Keratinocyte (primary cell): ENCODE data around the gene MLH1. TPM values are rescaled to one million over a fixed set of nuclear protein-coding genes. Genes with fewer than 3 reads are reported as not detected.

Experiments used
- DNase-seq: peaks from one replicate; pipeline ENCODE4 v3.0.0-alpha.2; 2011; ENCODE audit warnings: low read depth, missing footprints, low spot score
- FAIRE-seq: peaks from 2 replicates; lab custom pipeline; 2011; peaks lifted over from hg19 to GRCh38; lab: Jason Lieb, UNC
- H2AFZ ChIP-seq: 2 replicates; pipeline ENCODE4 v1.6.0; 2012; ENCODE audit warnings: low read length, control low read depth, inconsistent platforms; ENCODE audit not compliant: control insufficient read depth
- H3K27ac ChIP-seq: 2 replicates; pipeline ENCODE4 v1.5.1; 2011; ENCODE audit warnings: low read length; ENCODE audit not compliant: control insufficient read depth, insufficient read depth
- H3K27me3 ChIP-seq: 3 replicates; pipeline ENCODE4 v1.6.0; 2011; ENCODE audit warnings: low read length; ENCODE audit not compliant: control insufficient read depth, insufficient read depth; ENCODE audit errors: extremely low read depth
- H3K36me3 ChIP-seq, 2 experiments: 2 replicates in 1 of 2; 3 replicates in 1 of 2; pipeline ENCODE4 v1.5.1; 2011; ENCODE audit warnings: low read length in 2 of 2, mild to moderate bottlenecking in 1 of 2; ENCODE audit not compliant: control insufficient read depth in 2 of 2, insufficient read depth in 2 of 2; ENCODE audit errors: extremely low read depth in 1 of 2
- H3K4me1 ChIP-seq: 3 replicates; pipeline ENCODE4 v1.5.1; 2011; ENCODE audit warnings: low read length; ENCODE audit not compliant: control insufficient read depth, insufficient read depth; ENCODE audit errors: extremely low read depth
- H3K4me2 ChIP-seq: 3 replicates; pipeline ENCODE4 v1.6.0; 2011; ENCODE audit warnings: low read depth, low read length; ENCODE audit not compliant: control insufficient read depth, insufficient read depth; ENCODE audit errors: extremely low read depth
- H3K4me3 ChIP-seq, 3 experiments: fragments of 200-600 bp in 1 of 3; sonication (generic) in 1 of 3; 2 replicates in 2 of 3; 3 replicates in 1 of 3; pipeline ENCODE4 v1.5.1; 2011 to 2016; ENCODE audit warnings: low read length in 3 of 3, mild to moderate bottlenecking in 3 of 3, control low read depth in 2 of 3, inconsistent platforms in 1 of 3, low read depth in 1 of 3, mixed read lengths in 1 of 3, mixed run types in 1 of 3, moderate library complexity in 1 of 3; ENCODE audit not compliant: control insufficient read depth in 2 of 3, insufficient read depth in 2 of 3; ENCODE audit errors: extremely low read depth in 1 of 3
- H3K79me2 ChIP-seq: 2 replicates; pipeline ENCODE4 v1.6.0; 2012; ENCODE audit warnings: low read length; ENCODE audit not compliant: control insufficient read depth, insufficient read depth
- H3K9ac ChIP-seq: 3 replicates; pipeline ENCODE4 v1.6.0; 2011; ENCODE audit warnings: low read length; ENCODE audit not compliant: control insufficient read depth, insufficient read depth; ENCODE audit errors: extremely low read depth
- H3K9me1 ChIP-seq: 3 replicates; pipeline ENCODE4 v1.6.0; 2011; ENCODE audit warnings: low read length; ENCODE audit not compliant: control insufficient read depth, insufficient read depth; ENCODE audit errors: extremely low read depth
- H3K9me3 ChIP-seq: 2 replicates; pipeline ENCODE4 v1.5.1; 2012; ENCODE audit warnings: low read depth, low read length; ENCODE audit not compliant: control insufficient read depth
- H4K20me1 ChIP-seq: 3 replicates; pipeline ENCODE4 v1.6.0; 2011; ENCODE audit warnings: low read length; ENCODE audit not compliant: control insufficient read depth, insufficient read depth; ENCODE audit errors: extremely low read depth
- CTCF ChIP-seq, 3 experiments: IDR thresholded peaks in 1 of 3; conservative IDR thresholded peaks in 1 of 3; optimal IDR thresholded peaks in 1 of 3; 2 replicates in 2 of 3; 3 replicates in 1 of 3; pipeline versions ENCODE3 to v1.5.1; 2011; ENCODE audit warnings: low read length in 3 of 3, mild to moderate bottlenecking in 3 of 3, moderate library complexity in 2 of 3, control low read depth in 1 of 3, inconsistent platforms in 1 of 3; ENCODE audit not compliant: insufficient read depth in 2 of 3; ENCODE audit errors: extremely low read depth in 1 of 3
- EZH2 ChIP-seq: IDR thresholded peaks from one replicate; pipeline ENCODE4 v1.6.1; 2012; ENCODE audit warnings: inconsistent platforms, mild to moderate bottlenecking, low read length, moderate library complexity
- dilution Hi-C: fragments of 300-500 bp; cut with MboI; formaldehyde crosslinking; loops from one replicate; pipeline ENCODE4 v1.7.0; 2020; ENCODE audit warnings: low sequenced_read_pairs; ENCODE audit not compliant: extremely low pct_ligation_motif_present
- polyA plus RNA-seq, 5 experiments: library from polyadenylated mRNA; depleted of rRNA in 3 of 5; stranded (reverse) in 3 of 5; stranded (forward) in 1 of 5; unstranded in 1 of 5; fragments of >200 nt; gene quantifications; 1 replicate in 1 of 5; 2 replicates in 3 of 5; 3 replicates in 1 of 5; pipeline versions ENCODE4 v1.2.1 to v1.2.3, GENCODE V29; 2011 to 2012; ENCODE audit warnings: missing spikeins in 2 of 5, low read depth in 1 of 5, low replicate concordance in 1 of 5

MLH1 gene
- polyA plus RNA-seq, 1 donor (not counting 4 experiments of a cell fraction or from before 2014, with no cell fraction given), result 44.7 TPM

- no peaks in the 10 kb centered on the region for H3K9me1 ChIP-seq
- no peaks in the 10 kb centered on the region for H4K20me1 ChIP-seq
- H3K79me2 ChIP-seq, result peaks cover 9% of the 10 kb centered on the region
- H3K27me3 ChIP-seq, result no peaks in the 10 kb centered on the region
- H3K9me3 ChIP-seq, result no peaks in the 10 kb centered on the region
- peaks cover 6 to 7% of the 10 kb centered on the region in 2 experiments for H3K36me3 ChIP-seq
- no peaks in the 10 kb centered on the region for H3K4me1 ChIP-seq
- FAIRE-seq, result no peak
- H3K9ac ChIP-seq, result no peak overlapping the region
- H3K27ac ChIP-seq, result no peak overlapping the region
- DNase-seq, result no peak
- dilution Hi-C loops, result no loop called here
- H3K4me3 ChIP-seq, result no peak overlapping the region
- TF ChIP-seq EZH2, result no peak
- no peak for TF ChIP-seq CTCF (optimal IDR thresholded peaks at IDR 0.05 in 1 of 3, IDR thresholded peaks at IDR 0.05 in 1 of 3, conservative IDR thresholded peaks at IDR 0.05 in 1 of 3; ENCODE audit: extremely low read depth in 1 of 3, insufficient read depth in 2 of 3, low read length in 3 of 3)
- no peak overlapping the region for H2AFZ ChIP-seq
- H3K4me2 ChIP-seq, result no peak overlapping the region
Measured at GRCh38 chr3:37087870-37088269, 94.6 kb downstream of the MLH1 start.

- no peaks in the 10 kb centered on the region for H3K79me2 ChIP-seq
- no peak overlapping the region for H2AFZ ChIP-seq
- FAIRE-seq, result no peak
- H3K4me1 ChIP-seq, result no peaks in the 10 kb centered on the region
- H3K9me3 ChIP-seq, result no peaks in the 10 kb centered on the region
- no peak overlapping the region for H3K27ac ChIP-seq
- no peak for TF ChIP-seq EZH2
- no peak for TF ChIP-seq CTCF (optimal IDR thresholded peaks at IDR 0.05 in 1 of 3, IDR thresholded peaks at IDR 0.05 in 1 of 3, conservative IDR thresholded peaks at IDR 0.05 in 1 of 3; ENCODE audit: extremely low read depth in 1 of 3, insufficient read depth in 2 of 3, low read length in 3 of 3)
- DNase-seq, result no peak
- no peak overlapping the region for H3K4me2 ChIP-seq
- H4K20me1 ChIP-seq, result no peaks in the 10 kb centered on the region
- dilution Hi-C loops, result no loop called here
- no peak overlapping the region for H3K9ac ChIP-seq
- no peak overlapping the region for H3K4me3 ChIP-seq
- H3K9me1 ChIP-seq, result no peaks in the 10 kb centered on the region
- H3K36me3 ChIP-seq, result peaks cover 7 to 16% of the 10 kb centered on the region in 2 experiments
- no peaks in the 10 kb centered on the region for H3K27me3 ChIP-seq
Measured at GRCh38 chr3:37092484-37092883, 99.2 kb downstream of the MLH1 start.
